ENCODE data around the gene DPM2. TPM values are rescaled to one million over a fixed set of nuclear protein-coding genes. Genes with fewer than 3 reads are reported as not detected.
A peak's percentile ranks its signal among the peaks of the same experiment; 100 is the strongest.

The DPM2 gene
- total RNA-seq, 2 donors from 2014 or later, result 18.8 to 26.0 TPM

DNA sequence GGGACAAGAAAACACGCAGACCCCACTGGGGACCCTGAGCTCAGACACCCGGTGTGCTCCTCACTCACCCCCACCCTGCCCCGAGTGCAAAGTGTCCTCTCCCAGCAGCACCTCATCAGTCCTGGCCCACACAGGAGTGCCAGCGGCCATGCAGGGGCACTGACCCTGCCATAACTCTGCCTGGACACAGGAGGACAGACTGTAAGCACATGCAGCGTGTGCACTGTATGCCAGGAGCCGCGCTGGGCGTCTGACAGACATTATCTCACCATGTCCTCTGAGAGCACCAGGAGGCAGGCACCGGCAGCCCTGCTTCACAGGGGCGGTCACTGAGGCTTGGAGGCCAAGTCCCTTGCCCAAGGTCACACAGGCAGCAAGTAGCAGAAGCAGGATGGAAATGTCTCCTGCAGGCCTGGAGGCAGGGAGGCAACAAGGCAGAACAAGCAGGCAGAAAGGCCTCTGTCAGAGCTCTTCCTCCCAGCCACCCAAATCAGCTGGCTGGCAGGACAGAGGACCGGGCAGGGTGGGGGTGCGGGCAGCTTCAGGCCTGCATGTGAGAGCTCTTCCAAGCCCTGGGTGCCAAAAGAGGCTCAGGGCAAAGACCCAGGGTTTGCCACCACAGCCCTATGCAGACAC, 34.7 kb upstream of the DPM2 start:
- Histone ChIP-seq H3K4me3 (no peak overlapping the region), H3K27me3 (replicated peaks; ENCODE audit: insufficient read depth) (no peaks in the 10 kb centered on the region), H3K9me3 (no peaks in the 10 kb centered on the region), H3K36me3 (no peaks in the 10 kb centered on the region), H3K4me1 (ENCODE audit: control insufficient read depth in 1 of 2, low read depth in 2 of 2) (peaks cover 75 to 97% of the 10 kb centered on the region in 2 donors), H3K27ac (peak overlapping the region; percentile 58 to 76)
- DNase-seq (ENCODE audit: low spot score), result no peak
- TF ChIP-seq, protein P1, sequence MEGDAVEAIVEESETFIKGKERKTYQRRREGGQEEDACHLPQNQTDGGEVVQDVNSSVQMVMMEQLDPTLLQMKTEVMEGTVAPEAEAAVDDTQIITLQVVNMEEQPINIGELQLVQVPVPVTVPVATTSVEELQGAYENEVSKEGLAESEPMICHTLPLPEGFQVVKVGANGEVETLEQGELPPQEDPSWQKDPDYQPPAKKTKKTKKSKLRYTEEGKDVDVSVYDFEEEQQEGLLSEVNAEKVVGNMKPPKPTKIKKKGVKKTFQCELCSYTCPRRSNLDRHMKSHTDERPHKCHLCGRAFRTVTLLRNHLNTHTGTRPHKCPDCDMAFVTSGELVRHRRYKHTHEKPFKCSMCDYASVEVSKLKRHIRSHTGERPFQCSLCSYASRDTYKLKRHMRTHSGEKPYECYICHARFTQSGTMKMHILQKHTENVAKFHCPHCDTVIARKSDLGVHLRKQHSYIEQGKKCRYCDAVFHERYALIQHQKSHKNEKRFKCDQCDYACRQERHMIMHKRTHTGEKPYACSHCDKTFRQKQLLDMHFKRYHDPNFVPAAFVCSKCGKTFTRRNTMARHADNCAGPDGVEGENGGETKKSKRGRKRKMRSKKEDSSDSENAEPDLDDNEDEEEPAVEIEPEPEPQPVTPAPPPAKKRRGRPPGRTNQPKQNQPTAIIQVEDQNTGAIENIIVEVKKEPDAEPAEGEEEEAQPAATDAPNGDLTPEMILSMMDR (IDR thresholded peaks at IDR 0.05), result no peak
- ATAC-seq (ENCODE audit: insufficient number of reproducible peaks, low FRiP score, low read depth), result no peak

GRCh38 chr9:127971357-127972235, 33.9 kb upstream of the DPM2 start:
- Histone ChIP-seq H3K27me3 (replicated peaks; ENCODE audit: insufficient read depth) (no peaks in the 10 kb centered on the region), H3K36me3 (no peaks in the 10 kb centered on the region), H3K4me3 (no peak overlapping the region), H3K4me1 (ENCODE audit: control insufficient read depth in 1 of 2, low read depth in 2 of 2) (peaks cover 71 to 97% of the 10 kb centered on the region in 2 donors), H3K9me3 (no peaks in the 10 kb centered on the region), H3K27ac (no peak overlapping the region)
- TF ChIP-seq, protein P1 (IDR thresholded peaks at IDR 0.05), result no peak
- DNase-seq (ENCODE audit: low spot score), result no peak
- ATAC-seq (ENCODE audit: insufficient number of reproducible peaks, low FRiP score, low read depth), result no peak

DNA sequence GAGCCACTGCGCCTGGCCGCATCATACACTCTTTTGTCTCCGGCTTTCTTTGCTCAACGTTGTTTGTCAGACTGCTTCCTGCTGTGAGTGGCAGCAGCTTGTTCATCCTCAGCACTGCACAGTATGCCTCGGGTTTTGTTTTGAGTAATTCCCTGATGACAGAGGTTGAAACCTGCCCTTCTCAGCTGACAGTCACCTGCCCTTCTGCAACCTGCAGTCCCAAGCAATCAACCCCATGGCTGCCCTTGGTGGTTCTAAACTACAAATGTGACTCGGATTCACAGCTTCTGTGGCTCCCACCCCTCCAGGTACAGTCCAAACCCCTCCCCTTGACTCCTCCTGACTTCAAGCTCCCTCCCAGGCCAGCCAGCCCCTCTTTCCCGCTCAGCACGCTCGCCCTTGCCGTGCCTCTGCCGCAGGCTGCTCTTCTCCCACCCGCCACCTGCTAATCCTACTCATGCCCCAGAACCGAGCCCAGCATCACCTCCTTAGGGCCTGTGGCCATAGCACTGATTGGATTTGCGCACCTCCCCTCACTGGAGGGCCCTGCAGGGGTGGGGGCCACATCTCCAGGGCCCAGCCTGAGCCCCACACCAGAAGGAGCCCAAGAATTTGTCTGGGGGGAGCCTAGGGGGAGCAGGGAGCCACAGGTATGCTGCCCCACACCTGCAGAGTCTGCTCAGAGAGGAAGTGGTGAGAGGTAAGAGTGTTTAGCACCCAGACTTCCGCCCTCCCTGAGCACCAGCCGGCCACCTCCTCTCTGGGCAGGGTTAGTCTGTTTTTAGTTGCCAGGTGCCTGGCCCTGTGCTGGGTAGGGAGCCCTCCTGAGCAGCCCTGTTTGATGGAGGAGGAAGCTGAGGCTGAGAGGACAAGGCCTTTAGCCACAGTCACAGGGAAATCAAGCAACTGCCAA, 33.0 kb upstream of the DPM2 start:
- peaks cover 73 to 97% of the 10 kb centered on the region in 2 donors for H3K4me1 ChIP-seq (ENCODE audit: control insufficient read depth in 1 of 2, low read depth in 2 of 2)
- no peak for DNase-seq (ENCODE audit: low spot score)
- ATAC-seq (ENCODE audit: insufficient number of reproducible peaks, low FRiP score, low read depth), result no peak
- TF ChIP-seq, protein P1 (IDR thresholded peaks at IDR 0.05), result no peak
- H3K9me3 ChIP-seq, result no peaks in the 10 kb centered on the region
- H3K4me3 ChIP-seq, result no peak overlapping the region
- no peaks in the 10 kb centered on the region for H3K27me3 ChIP-seq (replicated peaks; ENCODE audit: insufficient read depth)
- no peak overlapping the region for H3K27ac ChIP-seq
- H3K36me3 ChIP-seq, result no peaks in the 10 kb centered on the region

DNA sequence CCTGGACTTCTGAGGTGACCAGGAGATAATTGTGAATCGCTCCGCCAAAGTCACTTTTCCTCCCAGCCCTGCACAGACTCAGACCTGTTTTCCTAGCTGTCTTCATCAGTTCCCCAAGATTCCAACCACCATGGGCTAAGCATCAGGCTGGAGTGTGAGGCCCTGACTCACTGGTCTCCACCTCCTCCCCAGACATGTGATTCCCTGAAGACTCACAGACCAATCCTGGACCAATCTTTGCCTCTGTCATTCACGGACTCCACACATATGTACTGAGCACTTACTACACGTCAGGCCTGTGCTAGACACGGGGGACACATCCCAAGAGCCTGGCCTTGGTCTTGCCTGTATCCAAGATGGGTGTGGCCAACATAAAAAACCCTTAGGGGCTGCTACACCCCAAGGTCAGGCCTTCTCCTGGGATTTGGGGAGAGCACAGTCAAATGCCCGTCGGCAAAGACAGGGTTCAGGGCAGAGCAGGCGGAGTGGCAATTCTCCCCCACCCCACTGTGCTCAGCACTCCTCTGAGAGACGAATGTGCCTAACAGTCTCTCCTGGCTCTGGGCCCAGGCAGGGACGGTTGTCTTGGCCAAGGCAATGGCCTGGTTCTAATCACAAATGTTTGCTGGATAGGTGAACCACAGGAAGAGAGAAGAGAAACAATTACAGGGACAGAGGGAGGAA, 31.2 kb upstream of the DPM2 start:
- Histone ChIP-seq H3K9me3 (no peaks in the 10 kb centered on the region), H3K27ac (peak overlapping the region; percentile 63 to 66), H3K36me3 (no peaks in the 10 kb centered on the region), H3K27me3 (replicated peaks; ENCODE audit: insufficient read depth) (no peaks in the 10 kb centered on the region), H3K4me1 (ENCODE audit: control insufficient read depth in 1 of 2, low read depth in 2 of 2) (peaks cover 71 to 97% of the 10 kb centered on the region in 2 donors), H3K4me3 (peak overlapping the region; percentile 9)
- TF ChIP-seq, protein P1 (IDR thresholded peaks at IDR 0.05), result no peak
- DNase-seq (ENCODE audit: low spot score) (no peak), ATAC-seq (ENCODE audit: insufficient number of reproducible peaks, low FRiP score, low read depth) (no peak)

All from thoracic aorta (tissue), 2 donors.